ENCODE data around the gene SLC25A10.

Gene SLC25A10

DNA sequence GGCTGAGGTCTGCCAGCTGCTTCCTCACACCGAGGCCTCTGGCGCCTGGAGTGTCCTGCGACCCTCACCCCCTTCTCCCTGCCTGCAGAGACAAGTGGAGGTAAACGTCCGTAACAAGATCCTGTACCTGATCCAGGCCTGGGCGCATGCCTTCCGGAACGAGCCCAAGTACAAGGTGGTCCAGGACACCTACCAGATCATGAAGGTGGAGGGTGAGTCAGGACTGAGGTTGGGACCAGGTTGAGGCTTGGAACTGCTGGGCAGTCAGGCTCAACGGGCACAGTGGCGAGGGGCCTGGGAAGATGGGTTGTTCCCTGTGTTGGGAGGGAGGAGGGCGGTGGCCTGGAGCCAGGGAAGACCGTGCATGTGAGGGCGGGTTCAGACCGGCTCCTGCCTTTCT is 23.5 kb upstream of the SLC25A10 start:
- H3K36me3 ChIP-seq (ENCODE audit: control insufficient read depth, insufficient read depth, low read length): peaks cover 61% of the 10 kb centered on the region
- H3K27me3 ChIP-seq (replicated peaks; ENCODE audit: control insufficient read depth, insufficient read depth, low read length): no peaks in the 10 kb centered on the region
- DNase-seq (ENCODE audit: extremely low read depth, insufficient read length): no peak
- H3K4me3 ChIP-seq (replicated peaks; ENCODE audit: low read depth, low read length): no peak overlapping the region
- no peak for TF ChIP-seq CTCF (IDR thresholded peaks at IDR 0.05; ENCODE audit: insufficient read depth, low read length, poor library complexity, severe bottlenecking)

DNA sequence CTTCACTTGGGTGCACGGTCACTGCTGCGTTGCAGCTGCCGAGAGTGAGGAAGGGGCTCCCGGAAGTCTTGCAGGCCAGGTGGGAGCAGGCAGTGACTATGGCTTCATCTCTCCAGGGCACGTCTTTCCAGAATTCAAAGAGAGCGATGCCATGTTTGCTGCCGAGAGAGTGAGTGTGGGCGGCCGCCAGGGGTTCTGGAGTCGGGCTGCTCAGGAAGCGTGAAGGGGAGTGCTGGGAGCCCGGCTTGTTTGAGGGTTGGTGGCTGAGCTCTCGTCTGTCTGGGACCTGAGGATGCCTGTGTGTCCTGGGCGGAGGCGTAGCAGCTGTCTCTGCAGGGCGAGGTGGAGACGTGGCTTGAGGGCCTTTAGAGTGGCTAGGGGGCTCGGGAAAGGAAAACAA is 22.0 kb upstream of the SLC25A10 start:
- Histone ChIP-seq H3K36me3 (ENCODE audit: control insufficient read depth, insufficient read depth, low read length) (peaks cover 69% of the 10 kb centered on the region), H3K27me3 (replicated peaks; ENCODE audit: control insufficient read depth, insufficient read depth, low read length) (no peaks in the 10 kb centered on the region), H3K4me3 (replicated peaks; ENCODE audit: low read depth, low read length) (no peak overlapping the region)
- TF ChIP-seq CTCF (IDR thresholded peaks at IDR 0.05; ENCODE audit: insufficient read depth, low read length, poor library complexity, severe bottlenecking): no peak
- DNase-seq (ENCODE audit: extremely low read depth, insufficient read length): no peak

DNA sequence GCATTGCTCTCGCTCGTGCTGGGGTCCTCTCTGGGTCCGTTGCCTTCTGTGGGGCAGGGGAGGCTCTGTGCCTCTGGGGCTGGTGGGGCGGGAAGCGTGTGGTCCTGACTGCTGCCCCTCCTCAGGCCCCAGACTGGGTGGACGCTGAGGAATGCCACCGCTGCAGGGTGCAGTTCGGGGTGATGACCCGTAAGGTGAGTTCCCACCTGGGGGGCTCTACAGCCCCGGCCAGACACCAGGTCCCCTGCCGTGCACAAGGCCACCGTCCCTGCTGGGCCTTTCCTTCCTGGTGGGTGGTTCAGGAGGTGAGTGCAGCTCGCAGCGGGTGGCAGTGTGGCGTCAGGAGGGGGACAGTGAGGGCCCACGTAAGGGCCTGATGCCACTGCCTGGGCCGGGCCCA is 21.5 kb upstream of the SLC25A10 start:
- Histone ChIP-seq H3K36me3 (ENCODE audit: control insufficient read depth, insufficient read depth, low read length) (peaks cover 72% of the 10 kb centered on the region), H3K27me3 (replicated peaks; ENCODE audit: control insufficient read depth, insufficient read depth, low read length) (no peaks in the 10 kb centered on the region), H3K4me3 (replicated peaks; ENCODE audit: low read depth, low read length) (no peak overlapping the region)
- TF ChIP-seq CTCF (IDR thresholded peaks at IDR 0.05; ENCODE audit: insufficient read depth, low read length, poor library complexity, severe bottlenecking): no peak
- DNase-seq (ENCODE audit: extremely low read depth, insufficient read length): no peak

DNA sequence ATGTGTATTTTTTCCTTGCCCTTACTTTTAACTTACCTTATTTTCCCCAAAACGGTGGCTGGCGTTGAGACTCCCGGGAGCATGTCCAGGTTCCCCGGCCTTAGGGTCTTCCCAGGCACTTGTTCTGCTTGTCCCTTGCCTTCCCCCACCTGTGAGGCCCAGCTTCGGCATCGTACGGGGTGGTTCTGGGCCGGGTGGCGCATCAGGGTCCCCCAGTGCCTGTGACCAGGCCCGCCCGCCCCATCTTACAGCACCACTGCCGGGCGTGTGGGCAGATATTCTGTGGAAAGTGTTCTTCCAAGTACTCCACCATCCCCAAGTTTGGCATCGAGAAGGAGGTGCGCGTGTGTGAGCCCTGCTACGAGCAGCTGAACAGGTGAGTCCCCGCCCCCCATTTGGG is 20.9 kb upstream of the SLC25A10 start:
- Histone ChIP-seq H3K36me3 (ENCODE audit: control insufficient read depth, insufficient read depth, low read length) (peaks cover 72% of the 10 kb centered on the region), H3K27me3 (replicated peaks; ENCODE audit: control insufficient read depth, insufficient read depth, low read length) (no peaks in the 10 kb centered on the region), H3K4me3 (replicated peaks; ENCODE audit: low read depth, low read length) (no peak overlapping the region)
- no peak for TF ChIP-seq CTCF (IDR thresholded peaks at IDR 0.05; ENCODE audit: insufficient read depth, low read length, poor library complexity, severe bottlenecking)
- DNase-seq (ENCODE audit: extremely low read depth, insufficient read length): no peak

GRCh38 chr17:81691608-81692007 is 20.5 kb upstream of the SLC25A10 start:
- Histone ChIP-seq H3K36me3 (ENCODE audit: control insufficient read depth, insufficient read depth, low read length) (peaks cover 72% of the 10 kb centered on the region), H3K4me3 (replicated peaks; ENCODE audit: low read depth, low read length) (no peak overlapping the region)
- TF ChIP-seq CTCF (IDR thresholded peaks at IDR 0.05; ENCODE audit: insufficient read depth, low read length, poor library complexity, severe bottlenecking): no peak

GRCh38 chr17:81693509-81694210 is 18.4 kb upstream of the SLC25A10 start:
- no peak for DNase-seq (ENCODE audit: extremely low read depth, insufficient read length)
- Histone ChIP-seq H3K4me3 (replicated peaks; ENCODE audit: low read depth, low read length) (no peak overlapping the region), H3K27me3 (replicated peaks; ENCODE audit: control insufficient read depth, insufficient read depth, low read length) (no peaks in the 10 kb centered on the region), H3K36me3 (ENCODE audit: control insufficient read depth, insufficient read depth, low read length) (peaks cover 64% of the 10 kb centered on the region)
- peak; percentile 13 for TF ChIP-seq CTCF (IDR thresholded peaks at IDR 0.05; ENCODE audit: insufficient read depth, low read length, poor library complexity, severe bottlenecking)

More at GRCh38 chr17:81691608-81692007, 20.5 kb upstream of the SLC25A10 start:
- DNase-seq (ENCODE audit: extremely low read depth, insufficient read length): no peak
- H3K27me3 ChIP-seq (replicated peaks; ENCODE audit: control insufficient read depth, insufficient read depth, low read length): no peaks in the 10 kb centered on the region

Data from GM06990 (cell line).